Fibroblast of pulmonary artery (primary cell): Measurements from ENCODE around the gene ST8SIA6.

Experiments used
- DNase-seq: peaks from one replicate; pipeline ENCODE4 v3.0.0-alpha.2; 2010; ENCODE audit warnings: low read depth
- H3K4me3 ChIP-seq: replicated peaks from 2 replicates; pipeline ENCODE4 v1.5.1; 2011; ENCODE audit warnings: low read depth, mild to moderate bottlenecking, control low read depth, low read length, moderate library complexity
- CTCF ChIP-seq: IDR thresholded peaks from 2 replicates; pipeline ENCODE4 v1.5.1; 2011; ENCODE audit warnings: mild to moderate bottlenecking, control low read depth, low read length, inconsistent platforms; ENCODE audit errors: missing control alignments

The ST8SIA6 gene

GRCh38 chr10:17352583-17352982, 101.8 kb downstream of the ST8SIA6 start:
- no peak for DNase-seq
- no peak for TF ChIP-seq CTCF
- H3K4me3 ChIP-seq = no peak overlapping the region

- H3K4me3 ChIP-seq = no peak overlapping the region
- no peak for DNase-seq
- no peak for TF ChIP-seq CTCF
Measured at GRCh38 chr10:17351506-17351905, 102.9 kb downstream of the ST8SIA6 start.

- H3K4me3 ChIP-seq = no peak overlapping the region
- no peak for DNase-seq
- no peak for TF ChIP-seq CTCF
Measured at GRCh38 chr10:17349717-17350116, 104.7 kb downstream of the ST8SIA6 start.

- peak; percentile 91 for DNase-seq
- H3K4me3 ChIP-seq = peak overlapping the region; percentile 19
- no peak for TF ChIP-seq CTCF
Measured at GRCh38 chr10:17348501-17349349, 105.7 kb downstream of the ST8SIA6 start.

- no peak for TF ChIP-seq CTCF
- no peak for DNase-seq
- peak overlapping the region; percentile 19 for H3K4me3 ChIP-seq
Measured at GRCh38 chr10:17348011-17348500, 106.3 kb downstream of the ST8SIA6 start.

GRCh38 chr10:17344206-17344605, 110.2 kb downstream of the ST8SIA6 start:
- TF ChIP-seq CTCF = no peak
- H3K4me3 ChIP-seq = no peak overlapping the region
- no peak for DNase-seq

GRCh38 chr10:17343118-17343517, 111.3 kb downstream of the ST8SIA6 start:
- H3K4me3 ChIP-seq = no peak overlapping the region

More at GRCh38 chr10:17343118-17343517, 111.3 kb downstream of the ST8SIA6 start:
- TF ChIP-seq CTCF = no peak
- no peak for DNase-seq
